NCI-H2196 treated with DMSO at 0.1 percent for 48 hours (cell line): ENCODE measurements around the gene GFM2.
"Not testable (repeated sequence)": the region's sequence is repeated elsewhere in the genome, so short reads cannot be mapped to it uniquely, and the experiment has no call there.

Source experiments
- DNase-seq: peaks from one replicate; lab custom pipeline; 2025; ENCODE audit not compliant: unreplicated experiment; lab: John Stamatoyannopoulos, UW

The GFM2 gene

DNA sequence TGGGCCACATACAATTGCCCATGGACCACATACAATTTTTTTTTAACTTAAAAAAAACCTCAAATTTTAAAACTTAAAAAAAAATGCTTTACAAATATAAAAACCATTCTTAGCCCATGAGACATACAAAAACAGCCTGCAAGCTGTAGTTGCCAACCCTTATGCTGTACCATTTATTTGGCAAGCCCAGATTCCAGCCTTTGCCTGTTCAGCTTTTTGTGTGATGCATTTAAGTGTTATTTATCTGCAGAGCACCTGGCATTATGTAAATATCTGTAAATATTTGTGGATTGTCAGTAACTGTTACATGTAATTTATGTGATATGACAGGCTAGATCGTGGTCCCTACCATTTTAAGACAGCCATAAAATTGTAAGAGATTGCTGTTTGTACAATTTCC, 49.3 kb downstream of the GFM2 start:
- no peak for DNase-seq

DNA sequence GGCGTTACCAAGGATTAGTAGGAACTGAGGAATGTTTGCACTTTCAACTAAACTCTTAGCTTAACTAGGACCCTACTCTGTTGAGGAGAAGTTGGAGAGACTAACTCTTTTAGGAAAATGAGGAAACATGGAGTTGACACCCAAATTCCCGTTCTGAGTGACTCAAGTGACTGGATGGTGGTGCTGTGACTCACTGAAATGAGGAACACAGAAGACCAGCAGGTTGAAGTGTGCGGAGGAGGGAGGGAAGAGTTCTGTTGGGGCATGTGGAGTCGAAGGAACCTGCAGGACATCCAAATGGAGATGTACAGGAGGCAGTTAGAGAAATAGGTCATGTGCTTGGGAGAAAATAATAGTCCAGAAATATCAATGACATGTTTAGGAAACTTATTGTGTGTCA, 73.7 kb downstream of the GFM2 start:
- no peak for DNase-seq

GRCh38 chr5:74686962-74687751, 79.8 kb downstream of the GFM2 start:
- no peak for DNase-seq

GRCh38 chr5:74685979-74686631, 80.8 kb downstream of the GFM2 start:
- DNase-seq, result no peak

DNA sequence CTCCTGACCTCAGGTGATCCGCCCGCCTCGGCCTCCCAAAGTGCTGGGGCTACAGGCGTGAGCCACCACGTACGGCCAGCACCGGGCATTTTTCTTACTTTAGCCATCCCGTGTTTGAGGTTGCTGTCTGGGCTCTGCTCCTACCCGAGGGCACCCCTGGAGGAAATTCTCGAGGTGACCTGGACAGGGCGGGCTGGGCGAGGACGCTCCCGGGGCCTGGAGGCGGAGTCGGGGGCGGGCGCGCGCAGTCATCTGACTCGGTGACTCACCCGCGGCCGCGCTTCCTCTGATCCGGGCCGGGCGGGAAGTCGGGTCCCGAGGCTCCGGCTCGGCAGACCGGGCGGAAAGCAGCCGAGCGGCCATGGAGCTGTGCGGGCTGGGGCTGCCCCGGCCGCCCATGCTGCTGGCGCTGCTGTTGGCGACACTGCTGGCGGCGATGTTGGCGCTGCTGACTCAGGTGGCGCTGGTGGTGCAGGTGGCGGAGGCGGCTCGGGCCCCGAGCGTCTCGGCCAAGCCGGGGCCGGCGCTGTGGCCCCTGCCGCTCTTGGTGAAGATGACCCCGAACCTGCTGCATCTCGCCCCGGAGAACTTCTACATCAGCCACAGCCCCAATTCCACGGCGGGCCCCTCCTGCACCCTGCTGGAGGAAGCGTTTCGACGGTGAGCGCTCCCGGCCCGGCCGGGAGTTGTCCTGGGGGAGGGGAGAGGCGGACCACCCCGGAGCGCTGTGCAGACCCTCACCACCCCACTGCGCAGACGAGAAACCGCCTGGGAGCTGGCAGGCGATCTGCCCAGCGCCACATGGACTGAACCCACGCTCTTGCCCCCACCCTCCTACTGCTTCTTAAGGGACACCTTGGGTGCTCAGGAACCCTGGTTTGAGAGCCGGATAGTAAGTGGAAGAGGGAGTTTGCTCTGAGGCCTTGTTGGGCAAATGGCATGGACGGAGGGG, 81.7 kb downstream of the GFM2 start, which contains the start of gene HEXB:
TSS of gene HEXB (plus strand) at position 334 of the 952 bp plus-strand sequence. CDS start at position 362, 28 bp downstream.
- DNase-seq, result peak; percentile 26

DNA sequence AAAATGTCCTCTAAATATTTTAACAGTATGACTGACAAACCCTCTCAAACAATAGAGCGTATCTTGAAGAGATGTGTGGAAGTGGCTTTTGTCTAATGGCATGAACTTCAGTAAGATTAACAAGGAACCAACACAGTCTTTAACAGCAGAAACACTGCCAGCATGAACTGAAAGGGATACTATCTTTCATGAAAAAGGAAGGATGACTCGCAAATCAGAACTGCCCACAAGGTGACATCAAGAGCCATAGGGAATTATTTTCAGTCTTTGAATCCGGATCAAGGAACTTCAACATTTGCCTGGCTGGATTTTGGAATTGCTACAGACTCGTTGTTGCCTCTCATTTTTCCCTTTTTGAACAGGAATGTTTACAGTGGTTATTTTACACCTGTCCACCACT, 87.0 kb downstream of the GFM2 start:
- no peak for DNase-seq

- not testable (repeated sequence) for DNase-seq
Observed at GRCh38 chr5:74679300-74679699, 87.6 kb downstream of the GFM2 start.

GRCh38 chr5:74678123-74678522, 88.8 kb downstream of the GFM2 start:
- DNase-seq, result not testable (repeated sequence)

- DNase-seq, result not testable (repeated sequence)
Observed at GRCh38 chr5:74676466-74676865, 90.5 kb downstream of the GFM2 start.

DNA sequence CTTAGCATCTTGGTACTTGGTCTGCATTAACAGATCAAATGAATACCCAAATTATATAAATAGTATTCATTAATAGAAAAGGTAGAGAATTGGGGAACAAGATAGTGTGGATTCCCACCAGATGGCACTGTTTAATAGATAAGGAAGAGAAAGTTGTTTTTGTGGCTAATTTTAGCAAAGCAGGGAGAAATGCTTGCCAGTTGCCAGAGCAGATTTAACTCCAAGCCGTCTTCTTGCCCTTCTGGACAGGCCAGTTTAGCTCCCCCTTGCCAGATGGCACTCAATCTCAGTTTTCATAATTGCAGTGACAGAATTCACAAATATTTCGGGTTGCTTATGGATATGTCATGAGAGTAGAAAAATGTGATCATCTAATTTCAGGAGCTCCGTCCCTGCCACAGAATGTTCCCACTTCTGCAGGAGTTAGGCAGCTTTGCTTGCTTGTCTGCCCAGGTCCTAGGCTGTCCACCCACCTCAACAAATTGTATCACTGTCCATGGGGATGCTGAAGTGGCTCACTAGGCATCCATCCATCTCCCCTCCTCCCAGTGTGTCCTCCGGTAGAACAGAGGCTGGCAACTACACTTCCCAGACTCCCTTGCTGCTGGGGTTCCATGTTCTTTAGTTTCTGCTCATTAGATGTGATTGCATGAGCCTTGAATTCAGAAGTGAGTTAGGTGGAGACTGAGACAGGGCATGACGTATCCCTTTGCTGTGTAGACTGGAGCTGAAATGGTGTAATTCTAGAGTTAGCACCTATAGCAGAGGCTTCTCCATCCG, 93.7 kb downstream of the GFM2 start:
- peak; percentile 9 for DNase-seq

- DNase-seq, result no peak
Observed at GRCh38 chr5:74672215-74672877, 94.6 kb downstream of the GFM2 start.
